Measurements from ENCODE around the gene PUS1. TPM values are rescaled to one million over a fixed set of nuclear protein-coding genes. Genes with fewer than 3 reads are reported as not detected.

The PUS1 gene
- total and polyA plus RNA-seq, 2 of the 8 experiments (the other 6 are each of a cell fraction or from before 2014, with no cell fraction given), result 48.1 to 81.2 TPM

GRCh38 chr12:131896811-131897270 lies 32.2 kb upstream of the PUS1 start:
- H2BK5ac ChIP-seq (ENCODE audit: low read depth, low read length), result peak overlapping the region; percentile 83
- peak overlapping the region in 2 of 4 experiments; percentile 50 to 75; a peak in 3 of 8 replicates for H3K4me3 ChIP-seq (ENCODE audit: extremely low read depth in 1 of 4, insufficient read depth in 2 of 4, low read depth in 3 of 4, low read length in 4 of 4)
- CTCF ChIA-PET (ENCODE audit: partially characterized antibody), result interaction anchor here (1.1 kb wide), 1 partner anchor 16 kb away, joined by 3 read pairs; no protein-coding TSS in a partner anchor
- no peak overlapping the region for H2AFZ ChIP-seq (ENCODE audit: low read length)
- H4K91ac ChIP-seq (replicated peaks; ENCODE audit: insufficient read length, low read length), result no peak overlapping the region
- DNase-seq (ENCODE audit: low read depth in 1 of 2, low spot score in 2 of 2) (peak in 1 of 2 experiments; percentile 43), FAIRE-seq (no peak)
- peak overlapping the region in 2 of 4 experiments; percentile 30 to 75; a peak in 3 of 7 replicates for H3K9ac ChIP-seq (replicated peaks in 1 of 4; ENCODE audit: extremely low read depth in 1 of 4, low read depth in 3 of 4, low read length in 3 of 4)
- H3K18ac ChIP-seq (ENCODE audit: extremely low read depth, low read length), result no peak overlapping the region
- no peak overlapping the region for H2BK20ac ChIP-seq (ENCODE audit: low read length)
- H2BK120ac ChIP-seq (replicated peaks; ENCODE audit: low read depth, low read length), result no peak overlapping the region
- H3K79me1 ChIP-seq (ENCODE audit: low read depth, low read length), result peaks cover 8% of the 10 kb centered on the region
- H3K14ac ChIP-seq (ENCODE audit: insufficient read length), result no peak overlapping the region
- POLR2A ChIA-PET (ENCODE audit: partially characterized antibody), result interaction anchor here (0.7 to 2.6 kb wide), 10 partner anchors 9 to 237 kb away, joined by 3 to 10 read pairs (median 4); partner anchors contain the start of gene PUS1
- no peak overlapping the region for H3K4ac ChIP-seq (replicated peaks; ENCODE audit: insufficient read length, low read depth, low read length)
- no peak overlapping the region for H4K5ac ChIP-seq (ENCODE audit: insufficient read length, low read depth, low read length)
- peak overlapping the region; percentile 85 to 99 for H3K4me2 ChIP-seq (ENCODE audit: insufficient read depth in 1 of 2, low read depth in 2 of 2, low read length in 2 of 2)
- H3K23ac ChIP-seq (ENCODE audit: insufficient read length), result no peak overlapping the region
- H3K27ac ChIP-seq (ENCODE audit: low read depth, low read length), result peak overlapping the region; percentile 70; the same call in 1 of the 2 replicates
- WGBS, 2 experiments (ENCODE audit: extremely low coverage in 1 of 2, insufficient coverage in 1 of 2, insufficient read length in 1 of 2, insufficient replicate concordance in 2 of 2, low coverage in 1 of 2, low lambda C conversion rate in 2 of 2, missing lambda C conversion rate in 1 of 2), result 89% methylated on average over 14 of the region's 14 CpGs; no CpG with 5 or more reads in 1 of the 2 experiments
- peaks cover 0 to 7% (median 3%) of the 10 kb centered on the region in 4 experiments; a peak in 3 of 8 replicates for H3K36me3 ChIP-seq (ENCODE audit: control insufficient read depth in 2 of 4, insufficient read depth in 4 of 4, low read length in 3 of 4)
- peaks cover 9% of the 10 kb centered on the region; the same call in 1 of the 2 replicates for H3K23me2 ChIP-seq (ENCODE audit: low read depth, low read length)
- H3K27me3 ChIP-seq (replicated peaks in 1 of 4; ENCODE audit: control insufficient read depth in 3 of 4, extremely low read depth in 1 of 4, insufficient read depth in 3 of 4, low read length in 3 of 4), result no peaks in the 10 kb centered on the region
- H3K79me2 ChIP-seq (ENCODE audit: control insufficient read depth in 1 of 2, insufficient read depth in 2 of 2, low read length in 2 of 2), result peaks cover 0 to 39% of the 10 kb centered on the region in 2 experiments; a peak in 1 of 4 replicates
- H4K20me1 ChIP-seq (replicated peaks in 1 of 2; ENCODE audit: control insufficient read depth in 1 of 2, insufficient read depth in 2 of 2, low read length in 2 of 2), result peaks cover 16 to 22% of the 10 kb centered on the region in 2 experiments
- peaks cover 0 to 16% (median 15%) of the 10 kb centered on the region in 4 experiments; a peak in 6 of 7 replicates for H3K4me1 ChIP-seq (replicated peaks in 1 of 4; ENCODE audit: control insufficient read depth in 3 of 4, insufficient read depth in 4 of 4, low read length in 3 of 4)
- no peak overlapping the region for H2AK5ac ChIP-seq (ENCODE audit: low read depth, low read length)
- TF ChIP-seq SIRT6 (IDR thresholded peaks at IDR 0.05; ENCODE audit: low read length), result no peak
- TF ChIP-seq EP300 (IDR thresholded peaks at IDR 0.05; ENCODE audit: borderline replicate concordance in 1 of 2, low read depth in 2 of 2, low read length in 2 of 2), result no peak
- TF ChIP-seq POLR2A (IDR thresholded peaks at IDR 0.05; ENCODE audit: control extremely low read depth in 1 of 2, low read depth in 2 of 2, low read length in 2 of 2), result no peak
- TF ChIP-seq USF2 (IDR thresholded peaks at IDR 0.05; ENCODE audit: low read length), result no peak
- no peak for TF ChIP-seq KDM4A (IDR thresholded peaks at IDR 0.05; ENCODE audit: low read depth, low read length, severe bottlenecking)
- TF ChIP-seq ATF2 (IDR thresholded peaks at IDR 0.05; ENCODE audit: low read length), result no peak
- no peak for TF ChIP-seq BRCA1 (IDR thresholded peaks at IDR 0.05; ENCODE audit: low read depth, low read length)
- peak overlapping the region; percentile 70 for H2BK12ac ChIP-seq (ENCODE audit: low read depth, low read length)
- no peak overlapping the region for H4K8ac ChIP-seq (ENCODE audit: extremely low read depth, insufficient read depth, low read length)
- H2BK15ac ChIP-seq (ENCODE audit: low read length), result 0 out of 2 replicates have a peak overlapping the region, but pooled peaks have one; percentile 4
- no peaks in the 10 kb centered on the region for H3K9me3 ChIP-seq (ENCODE audit: insufficient read depth in 2 of 2, low read depth in 1 of 2, low read length in 1 of 2)
- H3K56ac ChIP-seq (replicated peaks; ENCODE audit: insufficient read length, low read depth, low read length), result no peak overlapping the region
